DMS 273 treated with DMSO at 0.1 percent for 48 hours (cell line): Measurements from ENCODE around the gene ALK.
"Not testable (repeated sequence)": the region's sequence is repeated elsewhere in the genome, so short reads cannot be mapped to it uniquely, and the experiment has no call there.

Experiments used
- DNase-seq: peaks from one replicate; lab custom pipeline; 2025; lab: John Stamatoyannopoulos, UW

The ALK gene

GRCh38 chr2:29273685-29274611, 647.4 kb downstream of the ALK start:
- DNase-seq: no peak

DNA sequence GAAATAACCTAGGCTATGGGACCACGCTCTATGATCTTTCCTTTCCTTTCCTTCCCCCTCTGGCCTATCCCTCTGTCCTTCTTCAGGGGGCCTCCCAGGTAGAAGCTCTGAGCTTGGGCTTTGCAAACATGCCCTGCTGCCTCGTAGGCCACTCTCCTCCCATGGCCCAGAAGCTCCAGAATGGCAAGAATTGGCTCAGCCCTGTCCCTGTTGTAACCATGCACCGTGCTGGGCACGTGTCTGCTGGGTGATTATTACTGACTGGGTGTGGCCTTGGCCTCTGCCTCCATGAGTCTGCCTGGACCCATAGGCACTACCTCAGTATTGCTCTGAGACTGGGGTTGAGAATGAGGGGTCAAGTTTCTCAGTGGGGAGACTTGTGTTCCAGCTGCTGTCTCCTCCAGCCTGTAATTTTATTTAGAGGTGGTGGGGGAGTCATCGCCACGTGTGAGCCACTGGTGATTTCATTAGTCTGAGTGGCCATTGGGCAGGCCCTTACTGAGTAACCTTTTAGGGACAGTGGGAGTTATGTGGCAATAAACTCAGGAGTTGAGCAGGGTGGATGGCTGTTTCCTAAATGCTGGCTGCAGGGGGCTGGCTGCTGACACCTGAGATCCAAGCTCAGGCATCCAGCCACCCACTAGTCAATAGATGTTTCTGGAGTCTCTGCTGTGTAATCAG, 648.2 kb downstream of the ALK start:
- no peak for DNase-seq

DNA sequence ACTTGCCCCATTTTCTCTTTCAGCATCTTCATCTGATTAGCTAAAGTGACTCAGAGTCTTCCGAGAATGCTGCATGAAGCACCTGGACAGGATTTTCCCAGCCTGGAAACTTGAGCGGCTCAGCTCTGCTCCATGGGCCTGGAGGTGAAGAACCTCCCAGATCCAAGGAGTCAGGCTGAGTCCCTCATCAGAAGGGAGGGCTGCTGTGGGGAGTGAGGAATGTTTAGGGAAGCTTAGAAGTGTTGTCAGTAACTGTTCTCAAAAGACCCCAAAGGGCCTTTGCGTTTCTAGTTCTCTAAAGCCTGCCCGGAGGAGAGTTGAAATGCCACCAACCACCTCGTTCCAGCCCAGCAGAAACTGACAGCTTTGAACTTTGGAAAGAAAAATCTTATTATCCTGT, 649.1 kb downstream of the ALK start:
- no peak for DNase-seq

- no peak for DNase-seq
Observed at GRCh38 chr2:29270701-29271121, 650.7 kb downstream of the ALK start.

- DNase-seq: no peak
Observed at GRCh38 chr2:29269765-29270109, 651.6 kb downstream of the ALK start.

DNA sequence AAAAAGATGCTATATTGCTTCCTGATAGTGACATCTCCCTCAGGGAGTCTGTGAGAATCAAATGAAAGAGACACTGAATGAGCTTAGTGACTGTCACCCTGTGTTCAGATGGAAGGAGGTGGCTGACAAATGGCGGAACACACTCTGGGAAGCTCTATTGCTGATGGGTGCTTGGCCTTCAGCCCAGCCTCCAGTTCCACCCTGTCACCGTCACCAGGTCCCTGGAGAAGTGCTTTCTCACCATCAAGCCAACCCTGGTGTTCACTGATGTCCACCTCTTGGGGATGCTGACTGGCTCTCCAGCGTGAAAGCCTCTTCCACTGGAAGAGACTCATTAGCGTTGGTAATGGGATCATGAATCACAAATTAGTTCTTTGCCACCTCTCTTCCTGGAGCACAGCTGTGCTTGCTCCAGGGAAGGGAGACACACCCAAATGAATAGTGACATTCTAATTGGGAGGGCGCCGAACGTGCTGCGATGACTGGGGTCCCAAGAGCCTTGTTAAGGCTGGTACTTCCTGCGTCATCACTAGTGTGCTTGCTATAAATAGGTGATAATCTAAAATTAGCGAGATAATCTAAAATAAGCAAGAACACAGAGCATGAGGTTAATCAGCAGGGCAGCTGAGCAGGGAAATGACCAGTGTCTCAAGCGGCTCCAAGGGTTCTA, 652.2 kb downstream of the ALK start:
- DNase-seq: no peak

GRCh38 chr2:29267720-29268119, 653.7 kb downstream of the ALK start:
- no peak for DNase-seq

GRCh38 chr2:29263886-29264285, 657.5 kb downstream of the ALK start:
- DNase-seq: no peak

- no peak for DNase-seq
Observed at GRCh38 chr2:29262681-29263260, 658.6 kb downstream of the ALK start.

DNA sequence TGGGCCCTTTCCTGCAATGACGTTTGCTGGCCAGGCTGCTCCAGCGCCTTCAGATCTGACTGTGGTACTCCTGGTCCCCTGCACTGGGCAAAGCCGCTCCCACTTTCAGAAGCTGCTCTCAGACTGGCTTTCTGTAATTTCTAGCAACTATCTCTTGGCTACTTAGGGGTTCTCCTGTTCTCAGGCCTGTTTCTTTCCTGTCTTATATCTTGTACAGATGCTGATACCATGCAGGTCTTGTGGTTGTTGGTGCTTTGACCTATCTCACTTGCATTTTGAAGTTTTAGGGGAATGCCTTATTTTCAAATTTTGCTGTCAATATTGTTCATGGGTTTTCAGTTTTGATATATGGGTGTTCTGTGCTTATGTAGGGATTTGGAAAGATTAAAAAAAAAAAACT, 660.4 kb downstream of the ALK start:
- DNase-seq: no peak

DNA sequence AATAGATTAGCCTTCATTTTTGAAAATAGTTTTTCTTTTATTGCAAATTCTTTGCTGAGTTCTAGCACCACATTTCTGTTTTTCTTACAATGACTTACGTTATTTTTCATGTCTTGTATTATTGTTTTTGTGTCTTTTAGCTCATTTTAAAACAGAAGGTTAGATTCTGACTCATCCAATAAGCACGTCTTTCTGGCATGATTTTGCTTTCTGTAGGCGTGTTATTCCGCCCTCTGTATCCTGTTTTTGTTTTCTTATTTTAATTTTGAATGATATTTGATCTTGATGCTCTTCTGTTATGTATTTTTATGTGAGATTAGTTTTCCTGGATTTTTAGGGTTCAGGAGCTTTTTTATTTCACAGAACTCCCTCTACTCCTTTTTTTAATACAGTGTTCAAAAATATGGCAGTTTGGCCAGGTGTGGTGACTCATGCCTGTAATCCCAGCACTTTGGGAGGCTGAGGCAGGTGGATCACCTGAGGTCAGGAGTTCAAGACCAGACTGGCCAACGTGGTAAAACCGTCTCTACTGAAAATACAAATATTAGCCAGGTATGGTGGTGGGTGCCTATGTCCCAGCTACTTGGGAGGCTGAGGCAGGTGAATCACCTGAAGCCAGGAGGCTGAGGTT, 661.1 kb downstream of the ALK start:
- no peak for DNase-seq

- no peak for DNase-seq
Observed at GRCh38 chr2:29259221-29259620, 662.2 kb downstream of the ALK start.

- no peak for DNase-seq
Observed at GRCh38 chr2:29255004-29255403, 666.4 kb downstream of the ALK start.

GRCh38 chr2:29253495-29254275, 667.7 kb downstream of the ALK start:
- DNase-seq: not testable (repeated sequence)

DNA sequence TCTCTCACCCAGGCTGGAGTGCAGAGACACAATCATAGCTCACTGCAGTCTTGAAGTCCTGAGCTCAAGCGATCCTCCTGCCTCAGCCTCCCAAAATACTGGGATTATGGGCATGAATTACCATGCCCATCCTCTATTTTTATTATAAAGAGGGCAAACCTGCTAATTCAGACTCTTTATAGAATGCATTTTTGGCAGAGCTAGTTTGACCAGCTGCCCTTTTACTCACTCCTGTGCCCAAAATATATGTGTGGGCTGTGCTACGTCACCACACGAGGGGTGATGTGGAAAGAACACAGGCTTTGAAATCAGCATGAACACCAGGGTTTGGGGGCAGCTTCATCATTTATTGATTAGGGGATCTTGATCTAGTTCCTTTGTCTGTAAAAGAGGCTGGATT, 668.4 kb downstream of the ALK start:
- no peak for DNase-seq

- DNase-seq: no peak
Observed at GRCh38 chr2:29251406-29251805, 670.0 kb downstream of the ALK start.

DNA sequence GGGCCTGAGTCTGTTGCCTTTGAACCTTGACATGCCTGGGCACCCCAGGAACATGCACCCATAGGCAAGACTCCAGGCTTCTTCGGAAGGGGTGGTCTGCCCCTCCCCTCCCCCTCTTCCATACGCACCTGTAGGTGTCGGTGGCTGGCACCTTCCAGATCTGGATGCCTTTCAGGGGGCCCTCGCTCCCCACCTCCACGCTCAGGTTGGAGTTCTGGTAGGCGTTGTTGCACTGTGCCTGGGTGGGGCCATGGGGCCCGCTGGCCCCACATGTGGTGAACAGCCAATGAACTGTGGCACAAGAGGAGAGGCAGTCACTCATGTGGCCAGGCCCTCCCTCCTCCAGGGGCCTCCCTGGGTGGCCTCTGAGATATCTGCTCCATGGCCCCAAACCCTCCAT, 670.4 kb downstream of the ALK start:
- no peak for DNase-seq

DNA sequence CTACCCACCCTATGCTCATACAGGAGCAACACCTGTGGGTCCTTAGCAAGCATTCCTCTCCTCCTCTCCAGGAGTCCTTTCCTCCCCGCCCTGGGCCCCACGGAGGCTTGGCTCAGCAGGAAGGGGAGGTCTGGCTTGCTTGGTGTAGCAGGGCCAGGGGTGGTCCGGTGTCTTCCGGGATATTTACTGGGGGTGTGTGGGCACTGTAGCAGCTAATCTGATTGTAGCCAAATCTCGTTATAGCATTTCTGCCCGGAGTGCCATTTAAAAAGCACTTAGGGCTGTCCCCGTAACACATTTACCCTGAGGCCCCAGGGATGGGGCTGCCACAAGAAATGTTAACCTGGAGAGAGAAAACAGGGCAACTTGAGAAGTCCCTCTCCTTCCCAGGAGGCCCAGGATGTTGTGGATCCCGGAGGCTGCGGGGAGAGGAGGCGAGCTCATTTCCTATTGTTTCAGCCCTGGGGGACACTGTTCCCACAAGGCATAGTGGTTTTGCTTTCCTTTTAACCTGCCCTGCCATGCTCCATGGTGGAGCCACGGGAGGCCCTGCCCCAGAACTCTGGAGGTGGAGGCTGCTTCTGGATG, 671.6 kb downstream of the ALK start:
- DNase-seq: no peak

DNA sequence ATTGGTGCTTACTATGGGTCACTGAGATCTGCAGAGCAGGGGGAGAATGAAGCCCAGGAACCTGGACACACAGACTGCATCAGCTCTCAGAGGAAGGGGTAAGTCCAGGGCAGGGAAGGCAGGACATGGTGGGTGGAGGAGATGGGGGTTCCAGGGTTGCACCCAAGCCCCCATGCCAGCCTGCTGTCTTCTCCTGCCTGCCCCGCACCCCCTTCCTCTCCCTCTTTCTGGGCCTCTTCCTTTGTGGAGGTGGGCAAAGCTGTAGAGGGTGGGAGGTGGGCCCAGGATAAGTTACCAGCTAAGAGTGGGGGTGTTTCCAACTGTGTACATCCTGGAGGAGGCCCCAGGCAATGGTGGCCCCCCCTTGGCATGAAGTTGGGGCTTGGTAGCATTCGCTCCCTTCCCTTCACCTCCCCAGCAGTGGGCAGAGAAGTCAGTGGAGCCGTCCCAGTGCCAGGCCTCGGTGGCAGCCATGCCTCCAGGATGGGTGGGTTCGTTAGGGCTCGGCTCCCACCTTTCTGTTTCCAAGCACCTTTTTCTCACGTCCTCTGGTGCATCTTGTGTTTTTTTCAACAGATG, 674.0 kb downstream of the ALK start:
- no peak for DNase-seq
